ENCODE data around the gene OR10K2.
A peak's percentile ranks its signal among the peaks of the same experiment; 100 is the strongest.

The OR10K2 gene

GRCh38 chr1:158414651-158415345, 11.2 kb downstream of the OR10K2 start:
- DNase-seq (no peak), ATAC-seq (ENCODE audit: insufficient read depth, low read depth) (no peak)
- TF ChIP-seq CTCF (IDR thresholded peaks at IDR 0.05; ENCODE audit: borderline replicate concordance, extremely low read depth, low read length, poor library complexity, severe bottlenecking): no peak
- no peak for TF ChIP-seq EZH2 (IDR thresholded peaks at IDR 0.05; ENCODE audit: borderline replicate concordance, low read depth, low read length, severe bottlenecking)
- Histone ChIP-seq H4K20me1 (ENCODE audit: insufficient read depth, low read length) (no peaks in the 10 kb centered on the region), H3K4me3 (ENCODE audit: low read depth in 1 of 2, low read length in 2 of 2) (no peak overlapping the region), H3K9me3 (ENCODE audit: insufficient read depth, low read length, severe bottlenecking) (no peaks in the 10 kb centered on the region), H2AFZ (ENCODE audit: low read depth, low read length) (no peak overlapping the region), H3K36me3 (ENCODE audit: insufficient read depth, low read length) (no peaks in the 10 kb centered on the region), H3K27me3 (ENCODE audit: insufficient read depth, low read length, poor library complexity) (no peaks in the 10 kb centered on the region), H3K79me2 (ENCODE audit: insufficient read depth, low read length) (no peaks in the 10 kb centered on the region), H3K4me1 (ENCODE audit: insufficient read depth, low read length) (no peaks in the 10 kb centered on the region), H3K27ac (ENCODE audit: low read length) (no peak overlapping the region), H3K4me2 (ENCODE audit: insufficient read depth, low read length) (no peak overlapping the region), H3K9ac (ENCODE audit: low read depth, low read length) (no peak overlapping the region)

- Histone ChIP-seq H3K27me3 (ENCODE audit: insufficient read depth, low read length, poor library complexity) (no peaks in the 10 kb centered on the region), H3K9me3 (ENCODE audit: insufficient read depth, low read length, severe bottlenecking) (no peaks in the 10 kb centered on the region), H3K9ac (ENCODE audit: low read depth, low read length) (no peak overlapping the region), H3K4me3 (ENCODE audit: low read depth in 1 of 2, low read length in 2 of 2) (no peak overlapping the region), H3K36me3 (ENCODE audit: insufficient read depth, low read length) (no peaks in the 10 kb centered on the region), H2AFZ (ENCODE audit: low read depth, low read length) (no peak overlapping the region), H3K4me2 (ENCODE audit: insufficient read depth, low read length) (no peak overlapping the region), H4K20me1 (ENCODE audit: insufficient read depth, low read length) (no peaks in the 10 kb centered on the region), H3K27ac (ENCODE audit: low read length) (no peak overlapping the region), H3K4me1 (ENCODE audit: insufficient read depth, low read length) (peaks cover 37% of the 10 kb centered on the region), H3K79me2 (ENCODE audit: insufficient read depth, low read length) (0 out of 2 replicates have a peak, but pooled peaks cover 3% of the 10 kb centered on the region)
- DNase-seq: peak; percentile 68
- peak; percentile 72 for ATAC-seq (ENCODE audit: insufficient read depth, low read depth)
- TF ChIP-seq CTCF (IDR thresholded peaks at IDR 0.05; ENCODE audit: borderline replicate concordance, extremely low read depth, low read length, poor library complexity, severe bottlenecking) (no peak), EZH2 (IDR thresholded peaks at IDR 0.05; ENCODE audit: borderline replicate concordance, low read depth, low read length, severe bottlenecking) (no peak)
These were observed 18.9 kb downstream of the OR10K2 start for GRCh38 chr1:158407092-158407491.

- TF ChIP-seq CTCF (IDR thresholded peaks at IDR 0.05; ENCODE audit: borderline replicate concordance, extremely low read depth, low read length, poor library complexity, severe bottlenecking) (peak; percentile 81), EZH2 (IDR thresholded peaks at IDR 0.05; ENCODE audit: borderline replicate concordance, low read depth, low read length, severe bottlenecking) (no peak)
- no peaks in the 10 kb centered on the region for H3K27me3 ChIP-seq (ENCODE audit: insufficient read depth, low read length, poor library complexity)
- 0 out of 2 replicates have a peak overlapping the region, but pooled peaks have one; percentile 9 for H2AFZ ChIP-seq (ENCODE audit: low read depth, low read length)
- H3K4me2 ChIP-seq (ENCODE audit: insufficient read depth, low read length): peak overlapping the region; percentile 59
- peak overlapping the region in 1 of 2 experiments; percentile 42; a peak in 2 of 4 replicates for H3K4me3 ChIP-seq (ENCODE audit: low read depth in 1 of 2, low read length in 2 of 2)
- peaks cover 89% of the 10 kb centered on the region for H3K4me1 ChIP-seq (ENCODE audit: insufficient read depth, low read length)
- H4K20me1 ChIP-seq (ENCODE audit: insufficient read depth, low read length): no peaks in the 10 kb centered on the region
- peaks cover 15% of the 10 kb centered on the region for H3K79me2 ChIP-seq (ENCODE audit: insufficient read depth, low read length)
- ATAC-seq (ENCODE audit: insufficient read depth, low read depth) (peak; percentile 66), DNase-seq (peak; percentile 79)
- H3K9me3 ChIP-seq (ENCODE audit: insufficient read depth, low read length, severe bottlenecking): no peaks in the 10 kb centered on the region
- no peaks in the 10 kb centered on the region for H3K36me3 ChIP-seq (ENCODE audit: insufficient read depth, low read length)
- peak overlapping the region; percentile 100 for H3K27ac ChIP-seq (ENCODE audit: low read length)
- H3K9ac ChIP-seq (ENCODE audit: low read depth, low read length): peak overlapping the region; percentile 58
These were observed 25.2 kb downstream of the OR10K2 start for GRCh38 chr1:158400871-158401270.

Measured in DND-41 (cell line).